ENCODE measurements around the gene PHACTR1.

Gene PHACTR1

DNA sequence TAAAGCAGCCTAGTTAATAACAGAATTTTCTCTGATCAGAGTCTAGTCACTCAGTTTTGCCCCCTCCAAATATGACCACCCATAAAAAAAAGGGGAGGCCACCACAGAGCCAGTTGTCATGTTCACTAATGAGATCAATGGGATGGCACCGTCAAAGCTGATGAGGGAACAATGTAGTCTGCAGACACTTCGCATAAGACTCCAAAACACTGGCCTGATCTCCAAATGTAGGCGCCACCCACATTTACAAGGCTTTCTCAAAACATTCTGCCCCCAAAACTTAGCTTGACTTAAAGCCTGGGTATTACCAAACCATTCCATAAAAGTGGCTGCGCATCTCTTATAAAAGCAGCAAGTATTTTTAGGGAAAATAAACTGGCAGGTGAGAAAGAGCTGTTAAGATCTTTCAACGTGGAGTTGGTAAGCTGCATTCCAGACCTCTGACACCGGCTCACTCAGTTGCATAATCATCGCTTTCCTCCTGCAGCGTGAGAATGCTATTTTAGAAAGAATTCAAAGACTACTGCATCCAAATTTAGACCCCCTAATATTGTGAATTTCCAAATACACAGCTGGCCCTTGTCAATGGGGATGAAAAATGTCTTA, 552.4 kb downstream of the PHACTR1 start:
- TF ChIP-seq, protein P1, sequence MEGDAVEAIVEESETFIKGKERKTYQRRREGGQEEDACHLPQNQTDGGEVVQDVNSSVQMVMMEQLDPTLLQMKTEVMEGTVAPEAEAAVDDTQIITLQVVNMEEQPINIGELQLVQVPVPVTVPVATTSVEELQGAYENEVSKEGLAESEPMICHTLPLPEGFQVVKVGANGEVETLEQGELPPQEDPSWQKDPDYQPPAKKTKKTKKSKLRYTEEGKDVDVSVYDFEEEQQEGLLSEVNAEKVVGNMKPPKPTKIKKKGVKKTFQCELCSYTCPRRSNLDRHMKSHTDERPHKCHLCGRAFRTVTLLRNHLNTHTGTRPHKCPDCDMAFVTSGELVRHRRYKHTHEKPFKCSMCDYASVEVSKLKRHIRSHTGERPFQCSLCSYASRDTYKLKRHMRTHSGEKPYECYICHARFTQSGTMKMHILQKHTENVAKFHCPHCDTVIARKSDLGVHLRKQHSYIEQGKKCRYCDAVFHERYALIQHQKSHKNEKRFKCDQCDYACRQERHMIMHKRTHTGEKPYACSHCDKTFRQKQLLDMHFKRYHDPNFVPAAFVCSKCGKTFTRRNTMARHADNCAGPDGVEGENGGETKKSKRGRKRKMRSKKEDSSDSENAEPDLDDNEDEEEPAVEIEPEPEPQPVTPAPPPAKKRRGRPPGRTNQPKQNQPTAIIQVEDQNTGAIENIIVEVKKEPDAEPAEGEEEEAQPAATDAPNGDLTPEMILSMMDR (conservative IDR thresholded peaks at IDR 0.05; ENCODE audit: low read depth, low read length): no peak
- peak; percentile 48 for DNase-seq (ENCODE audit: low read depth)
- H3K4me3 ChIP-seq (ENCODE audit: low read length): no peak overlapping the region

DNA sequence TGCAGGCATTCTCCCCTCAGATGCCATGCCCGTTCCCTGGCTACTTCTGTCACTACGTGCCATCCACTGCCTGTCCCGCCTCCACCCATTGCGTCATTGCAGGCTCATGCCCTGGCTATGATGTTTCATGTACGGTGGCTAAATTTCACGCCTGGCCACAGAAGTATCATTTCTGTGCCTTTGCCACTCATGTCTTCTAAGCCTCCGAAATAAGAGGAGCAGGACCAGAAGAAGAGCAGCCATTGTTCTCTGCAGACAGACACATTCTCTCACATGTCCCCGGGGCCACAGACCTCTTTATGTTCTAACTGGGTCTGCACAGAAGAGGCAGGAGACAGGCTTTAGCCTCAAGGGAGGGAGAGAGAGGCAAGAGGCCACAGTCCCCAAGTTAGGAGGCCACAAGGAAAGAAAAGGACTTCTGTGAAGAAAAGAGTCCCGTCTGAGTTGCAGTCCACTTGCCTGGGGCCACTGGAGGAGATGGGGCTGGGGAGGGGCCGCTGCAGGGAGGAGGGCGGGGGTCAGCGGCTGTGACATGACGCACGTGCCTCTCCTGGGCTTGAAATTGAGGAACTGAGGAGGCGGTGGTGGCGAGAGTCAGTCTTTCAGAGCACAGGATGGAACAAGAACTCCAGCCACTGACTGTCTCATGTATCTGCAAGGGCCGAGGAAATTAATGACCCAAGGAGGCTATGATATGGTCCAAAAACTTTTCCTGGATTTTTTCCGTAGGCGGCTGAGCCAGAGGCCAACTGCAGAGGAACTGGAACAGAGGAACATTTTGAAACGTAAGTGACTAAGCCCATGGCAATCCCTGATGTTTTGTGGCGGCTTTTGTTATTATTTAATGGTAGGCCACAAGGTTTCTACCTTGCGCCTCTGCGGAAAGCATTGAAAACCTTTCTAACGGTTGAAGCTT, 555.8 kb downstream of the PHACTR1 start:
- TF ChIP-seq, protein P1 (conservative IDR thresholded peaks at IDR 0.05; ENCODE audit: low read depth, low read length): no peak
- no peak for DNase-seq (ENCODE audit: low read depth)
- no peak overlapping the region for H3K4me3 ChIP-seq (ENCODE audit: low read length)

DNA sequence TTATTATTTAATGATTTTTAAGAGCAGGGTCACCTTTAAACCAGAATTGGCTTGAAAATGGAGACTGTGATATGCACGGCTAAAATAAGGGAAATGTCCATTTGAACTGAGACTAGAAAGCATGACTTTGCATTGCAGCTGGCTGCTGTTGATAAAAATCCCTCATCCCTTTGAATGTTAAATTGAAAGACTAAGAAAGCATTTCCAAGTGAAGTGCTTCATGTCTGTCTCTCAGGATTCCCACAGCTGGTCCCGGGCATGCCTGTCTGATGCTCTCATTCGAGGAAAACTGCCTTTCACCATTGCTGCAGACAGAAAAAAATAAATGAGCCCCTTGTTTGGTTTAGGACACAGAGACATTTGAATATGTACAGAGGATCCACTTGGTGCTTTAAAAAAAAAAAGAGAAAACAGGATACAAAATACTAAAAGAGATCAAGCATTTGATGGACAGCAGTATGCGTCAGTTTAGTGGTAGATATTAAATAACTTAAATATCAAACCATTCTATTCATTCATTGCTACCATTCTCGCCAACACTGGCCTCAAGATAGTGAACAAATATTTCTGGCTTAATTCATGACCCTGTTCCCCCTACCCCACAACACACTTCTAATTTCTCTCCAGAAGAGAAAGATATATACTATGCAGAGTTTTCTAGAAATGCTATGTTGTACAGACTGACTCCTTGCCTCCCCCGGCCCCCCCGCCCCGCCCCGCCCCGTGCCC, 556.8 kb downstream of the PHACTR1 start:
- TF ChIP-seq, protein P1 (conservative IDR thresholded peaks at IDR 0.05; ENCODE audit: low read depth, low read length): no peak
- DNase-seq (ENCODE audit: low read depth): no peak
- H3K4me3 ChIP-seq (ENCODE audit: low read length): no peak overlapping the region

DNA sequence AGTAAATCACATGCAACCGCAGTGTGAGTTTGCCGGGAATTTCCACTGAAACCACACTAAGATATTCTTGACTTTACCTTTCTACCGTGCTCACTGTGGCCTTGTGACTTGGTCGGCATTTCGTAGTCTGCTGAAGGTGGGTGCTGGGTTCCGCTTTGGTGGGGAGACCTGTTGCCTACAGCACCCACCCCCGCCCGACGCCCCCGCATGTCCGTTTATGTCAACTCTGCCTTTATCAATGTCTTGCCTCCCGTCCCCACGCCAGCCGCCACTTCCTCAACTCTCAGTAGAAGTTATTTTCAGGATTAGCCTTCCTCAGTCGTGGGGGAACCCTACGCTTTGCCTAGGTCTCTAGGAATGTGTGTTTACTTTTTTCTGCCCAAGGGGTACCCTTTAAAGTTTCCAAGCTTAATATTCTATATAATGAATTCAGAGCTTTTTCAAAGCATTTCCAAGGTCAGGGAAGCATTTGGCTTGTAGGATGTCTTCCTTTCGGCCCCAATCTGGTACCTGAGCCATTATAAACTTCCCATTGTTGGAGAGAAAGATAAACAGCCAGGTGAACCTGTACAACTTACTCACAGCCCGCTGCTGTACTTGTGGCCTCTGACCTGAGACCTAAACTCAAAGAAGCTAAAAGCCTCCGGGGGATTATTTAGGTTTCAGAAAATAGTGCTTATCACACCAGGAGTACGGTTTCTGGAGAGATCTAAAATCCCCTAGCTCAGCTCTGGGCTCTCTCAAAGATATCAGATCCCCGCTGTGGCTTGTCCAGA, 557.6 kb downstream of the PHACTR1 start:
- H3K4me3 ChIP-seq (ENCODE audit: low read length): no peak overlapping the region
- DNase-seq (ENCODE audit: low read depth): no peak
- TF ChIP-seq, protein P1 (conservative IDR thresholded peaks at IDR 0.05; ENCODE audit: low read depth, low read length): no peak

DNA sequence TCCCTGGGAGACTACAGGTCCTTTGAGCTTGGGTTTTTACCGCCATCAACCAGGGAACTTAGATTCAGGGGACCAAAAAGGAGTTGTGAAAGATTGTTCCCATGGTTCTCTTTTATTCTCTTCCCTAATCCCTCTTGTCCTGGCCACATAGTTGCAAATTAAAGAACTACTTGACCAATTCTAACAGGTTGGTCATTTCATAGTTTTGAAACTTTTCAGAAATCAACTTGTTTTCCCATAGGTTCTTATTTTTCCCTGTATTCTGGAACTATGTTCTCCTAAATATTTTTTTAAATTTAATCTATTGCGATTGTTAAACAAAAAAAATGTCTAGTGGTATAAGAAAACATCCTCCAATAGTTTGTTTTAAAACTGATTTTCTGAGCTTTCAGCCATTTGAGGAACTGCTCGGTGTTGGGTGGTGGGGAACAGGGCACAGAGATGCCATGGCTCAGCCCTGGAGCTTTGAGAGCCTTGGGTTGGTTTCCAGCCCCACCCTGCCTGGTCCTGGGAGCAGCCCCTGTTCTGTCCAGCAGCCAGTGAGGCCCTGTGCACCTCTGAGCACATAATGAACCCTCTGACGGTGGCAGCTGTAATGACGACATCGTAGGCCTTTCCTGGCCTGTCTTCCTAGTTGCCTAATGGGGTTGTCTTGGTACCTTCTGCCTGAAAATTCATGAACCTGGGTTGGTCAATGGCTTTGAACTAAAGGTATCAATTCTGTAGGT, 558.3 kb downstream of the PHACTR1 start:
- no peak for DNase-seq (ENCODE audit: low read depth)
- H3K4me3 ChIP-seq (ENCODE audit: low read length): no peak overlapping the region
- TF ChIP-seq, protein P1 (conservative IDR thresholded peaks at IDR 0.05; ENCODE audit: low read depth, low read length): no peak

DNA sequence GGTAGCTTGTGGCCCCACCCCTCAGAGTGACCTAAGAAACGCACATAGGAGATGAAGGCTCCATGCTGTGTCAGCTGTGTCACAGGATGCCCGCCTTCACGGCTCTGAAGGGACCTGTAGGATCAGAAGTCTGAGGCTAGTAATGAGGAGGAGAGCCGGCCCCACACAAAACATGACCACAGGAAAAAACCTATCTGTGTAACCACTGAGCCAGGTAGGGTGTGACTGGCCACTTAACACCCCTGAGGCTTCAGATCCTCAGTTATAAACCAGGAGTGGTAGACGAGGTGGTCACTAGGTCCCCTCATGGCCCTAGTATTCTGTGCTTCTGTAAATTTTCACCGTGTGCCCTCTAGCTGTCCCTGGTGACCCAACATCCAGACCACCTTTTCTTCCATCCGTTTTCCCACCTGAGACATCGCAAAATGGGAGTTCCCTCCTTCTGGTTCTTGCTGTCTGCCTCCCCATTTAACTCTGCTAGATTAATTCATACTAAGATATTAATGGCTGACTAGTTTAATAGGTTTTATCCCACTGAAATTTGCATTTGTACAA, 558.9 kb downstream of the PHACTR1 start:
- TF ChIP-seq, protein P1 (conservative IDR thresholded peaks at IDR 0.05; ENCODE audit: low read depth, low read length): no peak
- no peak overlapping the region for H3K4me3 ChIP-seq (ENCODE audit: low read length)
- no peak for DNase-seq (ENCODE audit: low read depth)
